Left lung (tissue), 10 donors: ENCODE results near the gene HMX1. TPM values are rescaled to one million over a fixed set of nuclear protein-coding genes. Genes with fewer than 3 reads are reported as not detected.

ENCODE experiments used
- ATAC-seq: fragments of 200-7000 bp; cut with Tn5 transposase; one replicate; pipeline ENCODE4 v1.9.1; 2020; ENCODE audit warnings: moderate library complexity
- DNase-seq, 4 donors: peaks; one replicate each; pipeline ENCODE4 v3.0.0-alpha.2; 2013 to 2020
- H3K27ac ChIP-seq, 2 donors: fragments of 200-600 bp; sonication (generic) in 1 of 2; one replicate each; pipeline versions ENCODE4 v1.5.0 to v1.8.0; 2020 to 2021
- H3K27me3 ChIP-seq, 2 donors: fragments of 200-600 bp; sonication (generic) in 1 of 2; one replicate each; pipeline versions ENCODE4 v1.5.0 to v1.8.0; 2020 to 2021
- H3K36me3 ChIP-seq, 2 donors: fragments of 200-600 bp; sonication (generic) in 1 of 2; one replicate each; pipeline versions ENCODE4 v1.5.0 to v1.8.0; 2020 to 2021
- H3K4me1 ChIP-seq, 2 donors: fragments of 200-600 bp; one replicate each; pipeline ENCODE4 v1.8.0; 2021
- H3K4me3 ChIP-seq, 2 donors: fragments of 200-600 bp; sonication (generic) in 1 of 2; one replicate each; pipeline versions ENCODE4 v1.5.0 to v1.8.0; 2020 to 2021; ENCODE audit warnings: mild to moderate bottlenecking in 1 of 2
- H3K9me3 ChIP-seq, 2 donors: fragments of 200-600 bp; sonication (generic) in 1 of 2; one replicate each; pipeline versions ENCODE4 v1.5.0 to v1.8.0; 2020 to 2021
- intact Hi-C, 2 donors: fragments of 100-400 bp; cut with DNase I; formaldehyde crosslinking; loops; one replicate each; pipeline versions ENCODE4 v1.11.2 to v1.14.2; 2022
- polyA plus RNA-seq, 6 donors: library from polyadenylated mRNA; unstranded; fragments of 120-200 nt; gene quantifications; one replicate each; pipeline ENCODE4 v1.2.1, GENCODE V29; 2013; ENCODE audit not compliant: insufficient read length in 6 of 6
- total RNA-seq, 2 donors: library from RNA; stranded (reverse); fragmentation: NEBNext Ultra II Directional; extraction: Animal tissue kit (Norgen Biotek cat#: 25700); gene quantifications; one replicate each; pipeline ENCODE4 v1.2.1, GENCODE V29; 2021
- TF ChIP-seq, protein P1 (sequence below), 2 donors: fragments of 200-600 bp; sonication (generic) in 1 of 2; IDR thresholded peaks; one replicate each; pipeline versions ENCODE4 v1.5.0 to v1.8.0; 2021; ENCODE audit warnings: antibody characterized with exemption in 2 of 2
- donor health status: DM: no; HTN: yes; CAD: no.
- donor health status: DM: no; HTN: no; CAD: no.

HMX1 gene
- total and polyA plus RNA-seq, 8 donors, result not detected

DNA sequence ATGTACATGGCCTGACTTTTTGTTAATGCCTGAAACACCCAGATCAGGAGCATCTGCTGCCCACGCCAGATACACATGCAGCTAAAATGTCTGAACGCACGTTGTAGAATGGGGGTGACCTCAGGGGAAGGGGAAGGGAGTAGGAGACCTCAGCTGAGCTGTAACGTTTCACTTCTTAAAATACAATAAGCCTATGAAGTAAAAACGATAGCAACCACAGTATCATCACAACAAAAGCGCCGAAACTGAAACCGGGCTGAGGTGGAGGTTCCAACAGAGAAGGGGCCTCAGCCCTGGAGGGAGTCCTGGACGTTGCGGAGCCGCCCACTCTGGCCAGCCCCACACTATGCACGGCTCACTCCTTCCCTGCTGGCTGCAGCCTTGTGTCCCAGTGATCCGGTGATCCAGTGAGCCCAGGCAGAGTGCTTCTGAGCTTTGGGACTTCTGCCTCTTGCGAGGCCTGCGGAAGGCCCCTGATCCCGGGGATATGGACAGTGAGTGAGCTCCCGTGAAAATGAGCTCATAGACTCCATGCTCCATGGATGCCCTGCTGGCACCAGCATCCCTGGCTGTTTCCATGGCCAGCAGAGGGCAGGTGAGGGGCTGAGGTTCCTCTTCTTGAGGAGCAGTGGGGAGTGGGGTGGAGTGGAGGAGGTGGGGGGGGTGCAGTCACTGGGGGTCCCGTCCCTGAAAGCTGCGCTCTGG is 52.0 kb downstream of the HMX1 start:
- Histone ChIP-seq H3K27ac (no peak overlapping the region), H3K4me3 (no peak overlapping the region), H3K4me1 (no peaks in the 10 kb centered on the region), H3K36me3 (no peaks in the 10 kb centered on the region), H3K27me3 (peaks cover 7 to 53% of the 10 kb centered on the region in 2 donors), H3K9me3 (no peaks in the 10 kb centered on the region)
- DNase-seq (peak in 2 of 4 donors; percentile 1 to 53), ATAC-seq (no peak)
- TF ChIP-seq, protein P1, sequence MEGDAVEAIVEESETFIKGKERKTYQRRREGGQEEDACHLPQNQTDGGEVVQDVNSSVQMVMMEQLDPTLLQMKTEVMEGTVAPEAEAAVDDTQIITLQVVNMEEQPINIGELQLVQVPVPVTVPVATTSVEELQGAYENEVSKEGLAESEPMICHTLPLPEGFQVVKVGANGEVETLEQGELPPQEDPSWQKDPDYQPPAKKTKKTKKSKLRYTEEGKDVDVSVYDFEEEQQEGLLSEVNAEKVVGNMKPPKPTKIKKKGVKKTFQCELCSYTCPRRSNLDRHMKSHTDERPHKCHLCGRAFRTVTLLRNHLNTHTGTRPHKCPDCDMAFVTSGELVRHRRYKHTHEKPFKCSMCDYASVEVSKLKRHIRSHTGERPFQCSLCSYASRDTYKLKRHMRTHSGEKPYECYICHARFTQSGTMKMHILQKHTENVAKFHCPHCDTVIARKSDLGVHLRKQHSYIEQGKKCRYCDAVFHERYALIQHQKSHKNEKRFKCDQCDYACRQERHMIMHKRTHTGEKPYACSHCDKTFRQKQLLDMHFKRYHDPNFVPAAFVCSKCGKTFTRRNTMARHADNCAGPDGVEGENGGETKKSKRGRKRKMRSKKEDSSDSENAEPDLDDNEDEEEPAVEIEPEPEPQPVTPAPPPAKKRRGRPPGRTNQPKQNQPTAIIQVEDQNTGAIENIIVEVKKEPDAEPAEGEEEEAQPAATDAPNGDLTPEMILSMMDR (IDR thresholded peaks at IDR 0.05), result no peak
- intact Hi-C loops, result no loop called here

DNA sequence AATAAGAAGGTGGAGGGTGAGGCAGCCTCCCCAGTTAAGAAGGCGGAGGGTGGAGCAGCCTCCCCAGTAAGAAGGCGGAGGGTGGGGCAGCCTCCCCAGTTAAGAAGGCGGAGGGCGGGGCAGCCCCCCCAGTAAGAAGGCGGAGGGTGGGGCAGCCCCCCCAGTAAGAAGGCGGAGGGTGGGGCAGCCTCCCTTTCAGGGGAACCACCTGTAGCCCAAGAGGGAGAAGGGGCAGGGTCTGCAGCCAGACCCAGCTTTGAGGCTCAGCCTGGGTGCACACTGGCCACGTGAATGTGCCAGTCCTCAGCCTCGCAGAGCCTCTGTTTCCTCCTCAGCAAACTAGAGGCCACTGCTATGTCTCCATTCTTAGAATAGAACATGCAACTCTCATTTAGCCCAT is 52.6 kb downstream of the HMX1 start:
- intact Hi-C loops, result no loop called here
- Histone ChIP-seq H3K4me1 (no peaks in the 10 kb centered on the region), H3K9me3 (no peaks in the 10 kb centered on the region), H3K4me3 (no peak overlapping the region), H3K36me3 (no peaks in the 10 kb centered on the region), H3K27ac (no peak overlapping the region), H3K27me3 (peaks cover 7 to 53% of the 10 kb centered on the region in 2 donors)
- TF ChIP-seq, protein P1 (IDR thresholded peaks at IDR 0.05), result no peak
- ATAC-seq (no peak), DNase-seq (peak in 2 of 4 donors; percentile 12 to 30)

DNA sequence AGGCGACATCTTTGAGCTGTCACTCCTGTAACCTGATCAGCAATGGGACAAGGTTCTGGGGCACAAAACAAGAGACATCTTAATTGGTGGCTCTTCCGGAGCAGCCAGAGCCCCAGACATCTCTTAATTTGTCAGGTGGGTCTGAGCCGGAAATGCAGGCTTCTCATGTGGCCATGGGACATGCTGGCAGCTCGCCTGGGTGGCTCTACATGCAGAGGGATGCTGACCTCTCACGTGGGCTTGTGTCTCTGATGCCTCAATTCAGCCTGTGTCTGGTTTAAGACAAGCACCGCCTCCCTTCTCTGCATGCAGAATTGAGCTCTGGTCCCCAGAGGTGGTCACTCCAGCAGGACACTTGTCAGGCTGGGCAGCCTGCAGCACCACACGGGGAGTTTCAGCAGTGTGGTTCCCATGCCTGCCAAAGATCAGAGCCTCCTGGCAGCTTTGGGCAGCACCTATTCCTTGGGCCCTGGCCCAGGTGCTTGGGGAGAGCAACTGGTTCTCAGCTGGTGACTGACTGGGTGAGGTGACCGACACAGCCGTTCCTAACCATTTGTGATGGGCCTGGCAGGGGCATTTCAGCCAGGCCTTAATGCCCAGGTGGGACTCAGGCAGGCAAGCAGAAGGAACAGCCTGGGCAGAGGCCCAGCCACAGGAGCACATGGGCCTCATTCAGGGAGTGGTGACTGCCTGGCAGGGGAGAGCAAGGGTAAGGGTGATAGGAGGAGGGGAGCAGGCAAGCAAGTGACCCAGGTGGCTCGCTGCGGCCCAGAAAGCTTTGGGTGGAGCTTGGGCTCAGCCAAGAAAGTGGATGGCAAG is 53.4 kb downstream of the HMX1 start:
- no peak for ATAC-seq
- TF ChIP-seq, protein P1 (IDR thresholded peaks at IDR 0.05), result no peak
- Histone ChIP-seq H3K36me3 (no peaks in the 10 kb centered on the region), H3K4me3 (no peak overlapping the region), H3K4me1 (no peaks in the 10 kb centered on the region), H3K9me3 (no peaks in the 10 kb centered on the region), H3K27ac (no peak overlapping the region), H3K27me3 (peaks cover 7 to 53% of the 10 kb centered on the region in 2 donors)
- peak in 2 of 4 donors; percentile 20 to 36 for DNase-seq
- intact Hi-C loops, result no loop called here

DNA sequence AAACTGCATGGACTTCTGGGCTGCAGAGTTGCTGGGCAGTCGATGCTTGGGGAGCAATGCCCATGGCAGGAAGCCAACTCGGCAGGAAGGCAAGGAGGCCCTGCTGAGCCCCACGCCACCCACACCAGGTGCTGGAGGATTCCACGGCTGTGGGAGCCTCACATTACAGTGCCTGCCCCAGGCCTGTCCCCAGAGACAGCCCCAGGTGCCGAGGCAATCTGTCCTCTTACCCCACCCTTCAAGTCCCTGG is 53.9 kb downstream of the HMX1 start:
- no peaks in the 10 kb centered on the region for H3K4me1 ChIP-seq
- DNase-seq (peak in 2 of 4 donors; percentile 24 to 47), ATAC-seq (no peak)
- H3K9me3 ChIP-seq, result no peaks in the 10 kb centered on the region
- H3K36me3 ChIP-seq, result no peaks in the 10 kb centered on the region
- TF ChIP-seq, protein P1 (IDR thresholded peaks at IDR 0.05), result no peak
- H3K27me3 ChIP-seq, result peaks cover 4 to 53% of the 10 kb centered on the region in 2 donors
- no peak overlapping the region for H3K27ac ChIP-seq
- intact Hi-C loops, result no loop called here
- H3K4me3 ChIP-seq, result no peak overlapping the region

DNA sequence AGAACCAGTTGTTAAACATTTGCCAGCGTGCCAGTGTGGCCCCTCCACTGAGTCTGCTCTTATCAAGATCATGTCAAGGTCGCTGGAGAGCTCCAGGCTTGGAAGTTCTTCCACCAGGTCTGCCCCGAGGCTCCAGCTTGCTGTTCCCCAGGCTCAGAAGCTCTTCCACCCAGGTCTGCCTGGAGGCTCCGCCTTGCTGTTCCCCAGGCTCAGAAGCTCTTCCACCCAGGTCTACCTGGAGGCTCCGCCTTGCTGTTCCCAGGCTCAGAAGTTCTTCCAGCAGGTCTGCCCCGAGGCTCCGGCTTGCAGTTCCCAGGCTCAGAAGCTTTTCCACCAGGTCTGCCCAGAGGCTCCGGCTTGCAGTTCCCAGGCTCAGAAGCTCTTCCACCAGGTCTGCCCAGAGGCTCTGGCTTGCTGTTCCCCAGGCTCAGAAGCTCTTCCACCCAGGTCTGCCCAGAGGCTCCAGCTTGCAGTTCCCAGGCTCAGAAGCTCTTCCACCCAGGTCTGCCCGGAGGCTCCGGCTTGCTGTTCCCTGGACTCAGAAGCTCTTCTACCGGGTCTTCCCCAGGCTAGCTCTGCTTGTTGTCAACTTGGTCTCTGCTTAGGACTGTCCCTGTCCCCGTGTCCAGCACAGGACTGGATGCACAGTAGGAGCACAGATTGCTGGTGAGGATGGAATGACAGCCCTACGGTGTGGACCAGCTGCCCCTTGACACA is 54.4 kb downstream of the HMX1 start:
- Histone ChIP-seq H3K27me3 (peaks cover 0 to 53% of the 10 kb centered on the region in 2 donors), H3K4me1 (no peaks in the 10 kb centered on the region), H3K4me3 (no peak overlapping the region), H3K9me3 (no peaks in the 10 kb centered on the region), H3K36me3 (no peaks in the 10 kb centered on the region), H3K27ac (no peak overlapping the region)
- DNase-seq (peak in 2 of 4 donors; percentile 12 to 37), ATAC-seq (no peak)
- TF ChIP-seq, protein P1 (IDR thresholded peaks at IDR 0.05), result no peak
- intact Hi-C loops, result no loop called here
